HG02571 (cell line): ENCODE results near the gene GOLT1B.

ENCODE experiments used
- ATAC-seq: cut with Tn5 transposase; IDR thresholded peaks from one replicate; pipeline ENCODE4 v1.9.1; 2021; ENCODE audit warnings: mild to moderate bottlenecking, moderate library complexity; ENCODE audit not compliant: unreplicated experiment

GOLT1B gene

DNA sequence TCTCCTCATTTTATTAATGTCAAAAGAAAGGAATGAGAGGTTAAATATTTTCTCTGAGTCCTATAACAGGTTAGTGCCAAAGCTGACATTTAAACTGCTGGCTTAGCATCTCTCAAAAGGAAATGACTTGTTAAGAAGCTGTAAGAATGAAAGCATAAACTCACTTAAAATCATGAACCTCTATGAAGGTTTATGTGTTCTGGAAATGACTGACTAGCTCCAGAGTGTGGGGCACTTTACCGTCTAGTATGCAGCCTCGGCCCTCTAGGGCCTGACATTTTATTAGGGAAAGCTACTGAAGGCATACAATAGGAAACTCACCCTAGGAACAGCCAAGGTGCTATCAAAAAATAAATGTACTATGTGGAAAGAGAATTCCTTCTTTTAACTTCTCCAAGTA lies 59.6 kb downstream of the GOLT1B start:
- ATAC-seq, result no peak

DNA sequence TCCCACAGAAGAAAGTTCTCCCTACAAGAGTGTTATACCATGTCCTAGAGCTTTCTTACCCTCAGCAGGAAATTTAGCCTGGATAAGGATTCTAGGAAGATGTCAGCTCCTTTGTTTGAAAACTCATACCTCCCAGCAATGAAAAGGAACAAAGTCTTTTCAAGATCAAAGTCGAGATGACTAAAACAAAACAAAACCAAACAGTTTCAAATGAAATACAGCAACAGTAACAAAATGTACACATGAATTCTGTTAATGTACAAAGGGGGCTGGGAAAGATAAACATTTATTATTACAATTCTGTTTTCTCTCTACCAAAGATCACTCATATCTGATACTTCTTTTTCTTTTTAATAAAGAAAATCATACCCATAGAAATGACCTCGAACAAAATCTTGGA lies 61.3 kb downstream of the GOLT1B start:
- ATAC-seq, result no peak

DNA sequence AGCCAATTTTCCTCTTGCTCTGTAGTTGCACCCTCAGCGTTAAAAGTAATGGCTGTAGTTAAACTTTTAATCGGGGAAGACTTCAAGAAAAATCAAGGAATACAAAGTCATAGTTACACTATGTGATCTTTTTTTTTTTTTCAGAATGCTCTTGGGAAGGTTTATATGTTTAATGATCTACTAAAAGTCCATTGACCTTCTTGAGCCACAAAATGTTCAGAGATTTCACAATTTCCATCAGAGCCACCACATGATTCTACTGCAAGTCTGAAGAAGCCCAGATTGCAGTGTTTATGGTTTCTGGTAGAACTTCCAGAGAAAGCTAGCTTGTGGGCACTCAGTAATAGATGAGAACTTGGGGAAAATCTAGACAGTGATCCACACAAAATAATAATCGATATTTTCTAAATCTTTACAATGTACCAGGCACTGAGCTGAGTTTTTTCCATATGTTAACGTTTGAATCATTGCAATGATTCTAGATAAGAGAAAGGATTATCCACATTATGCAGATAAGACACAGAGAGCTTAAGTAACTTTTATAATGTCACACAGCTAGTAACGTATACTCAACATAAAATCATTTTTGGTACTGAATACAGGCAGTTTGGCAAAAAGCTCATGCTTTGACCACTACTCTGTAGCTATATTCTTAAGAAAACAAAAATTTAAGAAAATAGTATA lies 64.8 kb downstream of the GOLT1B start:
- ATAC-seq, result no peak

DNA sequence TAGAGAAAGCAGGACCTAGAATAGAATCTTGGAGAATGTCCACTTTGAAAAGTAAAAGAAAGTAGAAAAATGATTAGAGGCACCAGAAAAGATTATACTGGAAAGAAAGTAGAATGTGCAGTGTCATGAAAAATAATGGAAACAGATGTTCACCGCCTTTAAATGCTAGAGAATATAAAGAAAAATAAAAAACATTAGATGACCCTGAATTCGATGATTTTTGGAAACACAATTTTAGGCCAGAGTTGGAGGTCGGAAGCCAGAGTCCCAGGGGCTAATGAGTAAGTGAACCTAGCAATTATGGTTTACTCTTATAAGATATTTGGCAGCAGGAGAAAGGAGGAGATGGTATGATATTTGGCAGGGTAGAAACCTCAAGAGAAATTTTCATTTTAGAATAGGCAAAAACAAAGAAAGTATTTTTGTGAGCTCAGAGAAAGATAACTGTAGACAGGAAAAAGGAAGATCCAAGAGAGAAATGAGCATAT lies 65.4 kb downstream of the GOLT1B start:
- no peak for ATAC-seq
